ENCODE results near the gene MSN.

The MSN gene

DNA sequence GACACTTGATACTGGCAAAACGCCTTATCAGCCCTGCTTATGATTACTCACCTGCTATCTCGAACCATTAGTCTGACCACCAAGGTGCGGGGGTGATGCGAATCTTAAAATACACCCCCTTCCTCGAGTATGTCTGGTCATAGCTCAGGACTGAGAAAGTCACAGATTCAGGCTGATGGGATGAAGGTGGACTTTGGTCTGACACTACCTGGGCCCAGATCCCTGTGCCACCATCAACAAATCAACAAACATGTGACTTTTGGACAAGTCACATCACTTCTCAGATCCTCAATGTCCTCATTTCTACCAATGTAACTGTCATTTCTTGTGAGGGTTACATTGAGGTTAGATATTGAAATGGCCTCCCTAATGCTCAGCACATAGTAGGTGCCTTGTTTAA, 9.8 kb upstream of the MSN start:
- TF ChIP-seq YY1 (IDR thresholded peaks at IDR 0.05; ENCODE audit: insufficient read depth, insufficient read length) (no peak), ZNF274 (IDR thresholded peaks at IDR 0.05; ENCODE audit: low read depth, low read length) (no peak), SUZ12 (IDR thresholded peaks at IDR 0.05; ENCODE audit: extremely low read depth, insufficient read depth, insufficient read length) (no peak)
- Histone ChIP-seq H3K9me3 (ENCODE audit: insufficient read depth, low read length) (no peaks in the 10 kb centered on the region), H3K9ac (ENCODE audit: insufficient read length, low read depth) (no peak overlapping the region), H3K27me3 (ENCODE audit: insufficient read depth, insufficient read length) (no peaks in the 10 kb centered on the region), H3K4me1 (ENCODE audit: insufficient read depth, insufficient read length) (no peaks in the 10 kb centered on the region), H3K4me3 (ENCODE audit: insufficient read length, low read depth) (no peak overlapping the region), H3K36me3 (ENCODE audit: insufficient read depth, insufficient read length, low read length) (no peaks in the 10 kb centered on the region)
- no peak for DNase-seq (ENCODE audit: low read depth, low spot score)

DNA sequence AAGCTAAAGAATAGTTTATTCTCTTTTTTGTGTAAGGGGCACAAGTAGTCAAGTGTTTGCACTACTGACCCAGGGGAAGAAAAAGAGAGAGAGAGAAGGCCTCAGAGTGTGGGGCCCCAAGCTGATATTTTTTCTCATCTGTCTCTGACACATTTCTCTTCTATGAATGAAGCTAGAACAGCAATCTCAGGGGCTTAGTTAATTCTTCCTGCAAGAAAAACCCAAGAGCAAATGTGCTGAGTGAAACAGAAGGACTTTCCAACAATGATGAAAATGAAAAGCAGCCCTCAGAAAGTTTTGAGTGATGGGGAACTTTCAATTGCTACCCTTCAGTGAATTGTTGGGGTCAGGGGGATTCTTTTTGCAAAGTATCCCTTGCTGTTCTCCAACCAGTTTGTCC, 9.2 kb upstream of the MSN start:
- no peak overlapping the region for H3K9ac ChIP-seq (ENCODE audit: insufficient read length, low read depth)
- H3K4me1 ChIP-seq (ENCODE audit: insufficient read depth, insufficient read length): no peaks in the 10 kb centered on the region
- no peaks in the 10 kb centered on the region for H3K9me3 ChIP-seq (ENCODE audit: insufficient read depth, low read length)
- H3K4me3 ChIP-seq (ENCODE audit: insufficient read length, low read depth): no peak overlapping the region
- H3K27me3 ChIP-seq (ENCODE audit: insufficient read depth, insufficient read length): no peaks in the 10 kb centered on the region
- H3K36me3 ChIP-seq (ENCODE audit: insufficient read depth, insufficient read length, low read length): no peaks in the 10 kb centered on the region
- DNase-seq (ENCODE audit: low read depth, low spot score): no peak
- no peak for TF ChIP-seq SUZ12 (IDR thresholded peaks at IDR 0.05; ENCODE audit: extremely low read depth, insufficient read depth, insufficient read length)
- no peak for TF ChIP-seq ZNF274 (IDR thresholded peaks at IDR 0.05; ENCODE audit: low read depth, low read length)
- TF ChIP-seq YY1 (IDR thresholded peaks at IDR 0.05; ENCODE audit: insufficient read depth, insufficient read length): no peak

DNA sequence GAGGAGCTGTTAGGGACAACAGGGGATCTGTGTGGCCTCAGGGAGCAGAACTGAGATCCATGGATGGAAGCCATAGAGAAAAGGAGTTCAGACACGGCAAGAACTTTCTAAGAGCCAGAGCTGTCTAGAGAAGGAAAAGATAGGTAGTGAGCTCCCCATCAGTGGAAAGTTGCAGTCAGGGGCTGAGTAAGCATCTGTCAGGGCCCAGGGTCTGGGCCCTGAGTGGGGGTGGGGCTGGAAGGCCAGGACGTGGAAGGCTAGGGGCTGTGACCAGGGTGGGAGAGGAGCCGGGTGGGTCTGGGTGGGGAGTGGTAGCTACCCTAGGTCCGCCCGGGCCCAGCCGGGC, 324 bp upstream of the MSN start:
- no peaks in the 10 kb centered on the region for H3K27me3 ChIP-seq (ENCODE audit: insufficient read depth, insufficient read length)
- H3K4me1 ChIP-seq (ENCODE audit: insufficient read depth, insufficient read length): no peaks in the 10 kb centered on the region
- peaks cover 32% of the 10 kb centered on the region for H3K36me3 ChIP-seq (ENCODE audit: insufficient read depth, insufficient read length, low read length)
- H3K9ac ChIP-seq (ENCODE audit: insufficient read length, low read depth): no peak overlapping the region
- H3K9me3 ChIP-seq (ENCODE audit: insufficient read depth, low read length): no peaks in the 10 kb centered on the region
- H3K4me3 ChIP-seq (ENCODE audit: insufficient read length, low read depth): peak overlapping the region; percentile 8
- no peak for TF ChIP-seq SUZ12 (IDR thresholded peaks at IDR 0.05; ENCODE audit: extremely low read depth, insufficient read depth, insufficient read length)
- no peak for DNase-seq (ENCODE audit: low read depth, low spot score)

DNA sequence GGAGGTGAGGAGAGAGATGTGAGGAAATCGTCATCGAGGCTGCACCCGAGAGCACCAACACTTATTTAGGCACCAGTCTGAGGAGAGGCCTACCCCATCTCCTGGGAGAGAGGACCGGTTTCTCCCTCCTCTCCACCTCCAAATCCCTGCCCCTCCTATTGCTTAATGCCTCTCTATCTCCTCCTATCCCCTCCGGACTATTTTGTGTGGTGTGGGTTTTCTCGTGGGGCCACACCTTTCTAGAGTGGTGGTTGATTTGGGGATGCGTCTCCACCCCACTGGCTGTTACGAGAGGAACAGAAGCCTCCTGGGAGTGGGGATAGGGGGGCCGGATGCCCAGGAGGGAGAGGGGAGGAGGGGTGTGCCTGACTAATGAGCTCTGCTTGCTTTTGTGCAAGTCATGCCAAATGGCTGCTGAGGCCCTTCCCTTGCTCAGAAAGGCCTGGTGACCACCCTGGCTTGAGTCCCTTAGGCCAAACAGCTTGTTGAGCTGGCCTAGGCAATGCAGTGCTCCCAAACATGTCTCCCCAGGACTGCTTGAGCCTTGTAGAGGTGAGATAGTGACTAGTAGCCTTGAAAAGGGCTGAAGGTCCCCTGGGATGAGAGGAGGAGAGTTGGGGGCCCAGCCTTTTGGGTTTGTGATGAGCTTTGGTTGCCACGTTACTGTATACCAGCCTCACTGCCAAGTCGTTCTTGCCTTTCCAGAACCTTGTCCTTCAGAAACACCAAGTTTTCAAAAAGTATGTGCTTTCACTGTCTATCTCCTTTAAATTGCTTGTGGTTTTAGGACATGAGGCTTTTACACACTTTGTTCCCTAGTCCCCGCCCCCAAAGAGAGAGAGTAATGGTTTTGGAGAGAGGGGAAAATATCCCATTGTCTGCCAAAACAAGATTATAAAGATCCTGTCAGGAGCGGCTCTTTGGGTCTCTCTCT, 1.2 kb downstream of the MSN start:
- TF ChIP-seq YY1 (IDR thresholded peaks at IDR 0.05; ENCODE audit: insufficient read depth, insufficient read length) (no peak), ZNF274 (IDR thresholded peaks at IDR 0.05; ENCODE audit: low read depth, low read length) (no peak), SUZ12 (IDR thresholded peaks at IDR 0.05; ENCODE audit: extremely low read depth, insufficient read depth, insufficient read length) (no peak)
- peaks cover under 1% of the 10 kb centered on the region for H3K4me1 ChIP-seq (ENCODE audit: insufficient read depth, insufficient read length)
- H3K9me3 ChIP-seq (ENCODE audit: insufficient read depth, low read length): no peaks in the 10 kb centered on the region
- H3K4me3 ChIP-seq (ENCODE audit: insufficient read length, low read depth): peak overlapping the region; percentile 79
- H3K36me3 ChIP-seq (ENCODE audit: insufficient read depth, insufficient read length, low read length): peaks cover 47% of the 10 kb centered on the region
- H3K9ac ChIP-seq (ENCODE audit: insufficient read length, low read depth): peak overlapping the region; percentile 91
- no peaks in the 10 kb centered on the region for H3K27me3 ChIP-seq (ENCODE audit: insufficient read depth, insufficient read length)
- peak; percentile 33 for DNase-seq (ENCODE audit: low read depth, low spot score)

DNA sequence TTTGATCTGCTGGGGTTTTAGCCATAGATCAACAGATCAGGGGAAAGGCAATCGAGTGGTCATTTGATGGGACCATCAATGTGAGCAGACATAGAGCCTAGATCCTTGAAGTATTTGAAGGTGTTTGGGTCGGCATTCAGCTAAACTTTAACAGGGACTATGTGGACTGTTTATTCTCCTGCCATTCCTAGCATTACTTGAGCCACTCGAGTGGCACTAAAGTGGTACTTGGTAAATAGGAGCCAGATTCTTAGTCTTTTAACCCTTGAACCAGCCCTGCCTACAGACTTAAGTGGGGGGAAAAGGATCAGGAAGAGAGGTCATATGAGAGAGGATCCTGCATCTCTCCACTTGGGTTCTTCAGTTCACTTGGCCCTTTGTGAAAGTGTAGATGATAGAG, 3.8 kb downstream of the MSN start:
- Histone ChIP-seq H3K27me3 (ENCODE audit: insufficient read depth, insufficient read length) (no peaks in the 10 kb centered on the region), H3K9ac (ENCODE audit: insufficient read length, low read depth) (no peak overlapping the region), H3K4me3 (ENCODE audit: insufficient read length, low read depth) (no peak overlapping the region), H3K9me3 (ENCODE audit: insufficient read depth, low read length) (no peaks in the 10 kb centered on the region), H3K4me1 (ENCODE audit: insufficient read depth, insufficient read length) (peaks cover 2% of the 10 kb centered on the region), H3K36me3 (ENCODE audit: insufficient read depth, insufficient read length, low read length) (peaks cover 58% of the 10 kb centered on the region)
- no peak for DNase-seq (ENCODE audit: low read depth, low spot score)
- no peak for TF ChIP-seq YY1 (IDR thresholded peaks at IDR 0.05; ENCODE audit: insufficient read depth, insufficient read length)
- TF ChIP-seq ZNF274 (IDR thresholded peaks at IDR 0.05; ENCODE audit: low read depth, low read length): no peak
- no peak for TF ChIP-seq SUZ12 (IDR thresholded peaks at IDR 0.05; ENCODE audit: extremely low read depth, insufficient read depth, insufficient read length)

DNA sequence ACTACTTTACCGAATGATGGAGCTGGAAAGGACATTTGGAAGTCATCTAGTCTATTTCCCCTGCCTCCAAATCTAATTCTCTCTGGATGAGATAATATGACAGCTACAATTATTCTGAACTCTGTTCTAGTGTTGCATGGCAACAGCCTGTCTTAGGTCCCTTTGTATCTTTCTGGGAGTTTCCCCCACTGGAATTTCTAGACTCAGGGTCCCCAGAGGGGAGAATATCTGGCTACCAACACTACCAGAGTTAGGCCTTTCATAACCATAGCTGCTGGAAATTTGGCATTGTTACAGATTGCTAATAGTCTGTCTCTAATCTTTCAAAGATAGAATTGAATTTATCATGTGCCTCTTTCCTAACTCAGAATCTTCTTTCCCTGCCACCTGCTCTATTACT, 4.5 kb downstream of the MSN start:
- Histone ChIP-seq H3K9ac (ENCODE audit: insufficient read length, low read depth) (no peak overlapping the region), H3K4me1 (ENCODE audit: insufficient read depth, insufficient read length) (peaks cover 2% of the 10 kb centered on the region), H3K36me3 (ENCODE audit: insufficient read depth, insufficient read length, low read length) (peaks cover 58% of the 10 kb centered on the region), H3K27me3 (ENCODE audit: insufficient read depth, insufficient read length) (no peaks in the 10 kb centered on the region), H3K9me3 (ENCODE audit: insufficient read depth, low read length) (no peaks in the 10 kb centered on the region), H3K4me3 (ENCODE audit: insufficient read length, low read depth) (no peak overlapping the region)
- no peak for DNase-seq (ENCODE audit: low read depth, low spot score)
- TF ChIP-seq SUZ12 (IDR thresholded peaks at IDR 0.05; ENCODE audit: extremely low read depth, insufficient read depth, insufficient read length) (no peak), ZNF274 (IDR thresholded peaks at IDR 0.05; ENCODE audit: low read depth, low read length) (no peak), YY1 (IDR thresholded peaks at IDR 0.05; ENCODE audit: insufficient read depth, insufficient read length) (no peak)

DNA sequence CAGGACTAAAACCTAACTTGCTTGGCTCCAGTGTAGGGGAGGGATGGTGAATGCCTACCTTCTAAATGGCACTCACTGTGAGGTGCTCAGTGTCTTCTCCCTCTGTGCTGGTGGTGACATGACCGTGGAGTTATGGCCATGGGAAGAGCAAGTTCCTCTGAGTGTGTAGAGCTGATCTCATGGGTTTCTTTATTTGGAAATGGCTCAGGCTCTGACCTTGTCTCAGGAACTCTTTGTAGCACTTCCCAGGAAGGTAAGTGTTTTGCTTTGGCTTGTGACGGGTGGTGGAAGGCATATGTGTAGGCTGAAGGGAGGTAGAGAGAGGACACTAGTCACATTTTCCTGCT, 6.4 kb downstream of the MSN start:
- DNase-seq (ENCODE audit: low read depth, low spot score): no peak
- no peak for TF ChIP-seq SUZ12 (IDR thresholded peaks at IDR 0.05; ENCODE audit: extremely low read depth, insufficient read depth, insufficient read length)
- no peak for TF ChIP-seq ZNF274 (IDR thresholded peaks at IDR 0.05; ENCODE audit: low read depth, low read length)
- TF ChIP-seq YY1 (IDR thresholded peaks at IDR 0.05; ENCODE audit: insufficient read depth, insufficient read length): no peak
- Histone ChIP-seq H3K36me3 (ENCODE audit: insufficient read depth, insufficient read length, low read length) (peaks cover 62% of the 10 kb centered on the region), H3K27me3 (ENCODE audit: insufficient read depth, insufficient read length) (no peaks in the 10 kb centered on the region), H3K4me1 (ENCODE audit: insufficient read depth, insufficient read length) (peaks cover 2% of the 10 kb centered on the region), H3K4me3 (ENCODE audit: insufficient read length, low read depth) (no peak overlapping the region), H3K9me3 (ENCODE audit: insufficient read depth, low read length) (no peaks in the 10 kb centered on the region), H3K9ac (ENCODE audit: insufficient read length, low read depth) (no peak overlapping the region)
